Measurements from ENCODE around the gene RASAL2.

Gene RASAL2

GRCh38 chr1:178093951-178094738 is at the start of gene RASAL2:
TSS of gene RASAL2 (plus strand) at chr1:178094104. CDS start at chr1:178094493, 389 bp downstream.
- peak; percentile 82 for DNase-seq (ENCODE audit: low read depth)
- Histone ChIP-seq H3K9ac (ENCODE audit: low read length) (peak within 1 kb of the TSS; percentile 92), H3K9me3 (ENCODE audit: control insufficient read depth, low read length) (no peaks in the 10 kb centered on the region), H3K4me3 (ENCODE audit: low read length) (peak within 1 kb of the TSS; percentile 84), H3K27me3 (replicated peaks; ENCODE audit: control insufficient read depth, insufficient read depth, low read length) (no peaks in the 10 kb centered on the region), H3K36me3 (ENCODE audit: control insufficient read depth, insufficient read depth, low read length, severe bottlenecking) (no peaks in the 10 kb centered on the region), H3K4me1 (ENCODE audit: control insufficient read depth, insufficient read depth, low read length) (peaks cover 30% of the 10 kb centered on the region)

GRCh38 chr1:178046591-178047270 is 47.2 kb upstream of the RASAL2 start:
- Histone ChIP-seq H3K9ac (ENCODE audit: low read length) (no peak overlapping the region), H3K27me3 (replicated peaks; ENCODE audit: control insufficient read depth, insufficient read depth, low read length) (no peaks in the 10 kb centered on the region), H3K4me1 (ENCODE audit: control insufficient read depth, insufficient read depth, low read length) (peaks cover 17% of the 10 kb centered on the region)

GRCh38 chr1:178047403-178048093 is 46.4 kb upstream of the RASAL2 start:
- no peaks in the 10 kb centered on the region for H3K9me3 ChIP-seq (ENCODE audit: control insufficient read depth, low read length)
- H3K27me3 ChIP-seq (replicated peaks; ENCODE audit: control insufficient read depth, insufficient read depth, low read length) = no peaks in the 10 kb centered on the region
- no peak for DNase-seq (ENCODE audit: low read depth)
- H3K4me3 ChIP-seq (ENCODE audit: low read length) = no peak overlapping the region
- H3K36me3 ChIP-seq (ENCODE audit: control insufficient read depth, insufficient read depth, low read length, severe bottlenecking) = no peaks in the 10 kb centered on the region
- H3K9ac ChIP-seq (ENCODE audit: low read length) = no peak overlapping the region
- peaks cover 17% of the 10 kb centered on the region for H3K4me1 ChIP-seq (ENCODE audit: control insufficient read depth, insufficient read depth, low read length)

More at GRCh38 chr1:178046591-178047270, 47.2 kb upstream of the RASAL2 start:
- Histone ChIP-seq H3K4me3 (ENCODE audit: low read length) (no peak overlapping the region), H3K36me3 (ENCODE audit: control insufficient read depth, insufficient read depth, low read length, severe bottlenecking) (no peaks in the 10 kb centered on the region), H3K9me3 (ENCODE audit: control insufficient read depth, low read length) (no peaks in the 10 kb centered on the region)
- no peak for DNase-seq (ENCODE audit: low read depth)

- Histone ChIP-seq H3K9ac (ENCODE audit: low read length) (peak overlapping the region; percentile 9), H3K4me3 (ENCODE audit: low read length) (no peak overlapping the region), H3K36me3 (ENCODE audit: control insufficient read depth, insufficient read depth, low read length, severe bottlenecking) (no peaks in the 10 kb centered on the region), H3K27me3 (replicated peaks; ENCODE audit: control insufficient read depth, insufficient read depth, low read length) (no peaks in the 10 kb centered on the region), H3K4me1 (ENCODE audit: control insufficient read depth, insufficient read depth, low read length) (peaks cover 23% of the 10 kb centered on the region), H3K9me3 (ENCODE audit: control insufficient read depth, low read length) (no peaks in the 10 kb centered on the region)
- no peak for DNase-seq (ENCODE audit: low read depth)
Measured at GRCh38 chr1:178048426-178048825, 45.5 kb upstream of the RASAL2 start.

- DNase-seq (ENCODE audit: low read depth) = no peak
- H3K4me3 ChIP-seq (ENCODE audit: low read length) = no peak overlapping the region
- H3K27me3 ChIP-seq (replicated peaks; ENCODE audit: control insufficient read depth, insufficient read depth, low read length) = no peaks in the 10 kb centered on the region
- peaks cover 23% of the 10 kb centered on the region for H3K4me1 ChIP-seq (ENCODE audit: control insufficient read depth, insufficient read depth, low read length)
- H3K36me3 ChIP-seq (ENCODE audit: control insufficient read depth, insufficient read depth, low read length, severe bottlenecking) = no peaks in the 10 kb centered on the region
- peak overlapping the region; percentile 9 for H3K9ac ChIP-seq (ENCODE audit: low read length)
- no peaks in the 10 kb centered on the region for H3K9me3 ChIP-seq (ENCODE audit: control insufficient read depth, low read length)
Measured at GRCh38 chr1:178048883-178049282, 45.0 kb upstream of the RASAL2 start.

- Histone ChIP-seq H3K36me3 (ENCODE audit: control insufficient read depth, insufficient read depth, low read length, severe bottlenecking) (no peaks in the 10 kb centered on the region), H3K9me3 (ENCODE audit: control insufficient read depth, low read length) (no peaks in the 10 kb centered on the region), H3K9ac (ENCODE audit: low read length) (no peak overlapping the region), H3K4me3 (ENCODE audit: low read length) (no peak overlapping the region), H3K4me1 (ENCODE audit: control insufficient read depth, insufficient read depth, low read length) (peaks cover 27% of the 10 kb centered on the region), H3K27me3 (replicated peaks; ENCODE audit: control insufficient read depth, insufficient read depth, low read length) (no peaks in the 10 kb centered on the region)
- DNase-seq (ENCODE audit: low read depth) = no peak
Measured at GRCh38 chr1:178050084-178050483, 43.8 kb upstream of the RASAL2 start.

GRCh38 chr1:178051071-178051470 is 42.8 kb upstream of the RASAL2 start:
- Histone ChIP-seq H3K4me1 (ENCODE audit: control insufficient read depth, insufficient read depth, low read length) (peaks cover 37% of the 10 kb centered on the region), H3K27me3 (replicated peaks; ENCODE audit: control insufficient read depth, insufficient read depth, low read length) (no peaks in the 10 kb centered on the region), H3K36me3 (ENCODE audit: control insufficient read depth, insufficient read depth, low read length, severe bottlenecking) (no peaks in the 10 kb centered on the region), H3K9me3 (ENCODE audit: control insufficient read depth, low read length) (no peaks in the 10 kb centered on the region), H3K9ac (ENCODE audit: low read length) (no peak overlapping the region), H3K4me3 (ENCODE audit: low read length) (no peak overlapping the region)
- DNase-seq (ENCODE audit: low read depth) = no peak

- Histone ChIP-seq H3K9ac (ENCODE audit: low read length) (peak overlapping the region; percentile 57), H3K36me3 (ENCODE audit: control insufficient read depth, insufficient read depth, low read length, severe bottlenecking) (no peaks in the 10 kb centered on the region), H3K27me3 (replicated peaks; ENCODE audit: control insufficient read depth, insufficient read depth, low read length) (no peaks in the 10 kb centered on the region), H3K9me3 (ENCODE audit: control insufficient read depth, low read length) (no peaks in the 10 kb centered on the region), H3K4me1 (ENCODE audit: control insufficient read depth, insufficient read depth, low read length) (peaks cover 46% of the 10 kb centered on the region), H3K4me3 (ENCODE audit: low read length) (peak overlapping the region; percentile 19)
- peak; percentile 59 for DNase-seq (ENCODE audit: low read depth)
Measured at GRCh38 chr1:178052650-178053461, 41.0 kb upstream of the RASAL2 start.

GRCh38 chr1:178055093-178055492 is 38.8 kb upstream of the RASAL2 start:
- no peaks in the 10 kb centered on the region for H3K27me3 ChIP-seq (replicated peaks; ENCODE audit: control insufficient read depth, insufficient read depth, low read length)
- no peak overlapping the region for H3K4me3 ChIP-seq (ENCODE audit: low read length)
- H3K9me3 ChIP-seq (ENCODE audit: control insufficient read depth, low read length) = no peaks in the 10 kb centered on the region
- H3K36me3 ChIP-seq (ENCODE audit: control insufficient read depth, insufficient read depth, low read length, severe bottlenecking) = no peaks in the 10 kb centered on the region
- H3K4me1 ChIP-seq (ENCODE audit: control insufficient read depth, insufficient read depth, low read length) = peaks cover 60% of the 10 kb centered on the region
- DNase-seq (ENCODE audit: low read depth) = no peak
- no peak overlapping the region for H3K9ac ChIP-seq (ENCODE audit: low read length)

- peak; percentile 32 for DNase-seq (ENCODE audit: low read depth)
- H3K27me3 ChIP-seq (replicated peaks; ENCODE audit: control insufficient read depth, insufficient read depth, low read length) = no peaks in the 10 kb centered on the region
- H3K36me3 ChIP-seq (ENCODE audit: control insufficient read depth, insufficient read depth, low read length, severe bottlenecking) = no peaks in the 10 kb centered on the region
- H3K9me3 ChIP-seq (ENCODE audit: control insufficient read depth, low read length) = no peaks in the 10 kb centered on the region
- peak overlapping the region; percentile 2 for H3K4me3 ChIP-seq (ENCODE audit: low read length)
- peaks cover 68% of the 10 kb centered on the region for H3K4me1 ChIP-seq (ENCODE audit: control insufficient read depth, insufficient read depth, low read length)
- peak overlapping the region; percentile 6 for H3K9ac ChIP-seq (ENCODE audit: low read length)
Measured at GRCh38 chr1:178055779-178056471, 38.0 kb upstream of the RASAL2 start.

Measured in adipocyte (in vitro differentiated cells).